Brain microvascular endothelial cell (primary cell): ENCODE results near the gene CCDC87.
"Not testable (repeated sequence)": the region's sequence is repeated elsewhere in the genome, so short reads cannot be mapped to it uniquely, and the experiment has no call there.

Experiments
- DNase-seq: peaks from one replicate; pipeline ENCODE4 v3.0.0-alpha.2; 2020
- H3K27ac ChIP-seq: fragments of 250-450 bp; sonication (Bioruptor Pico); 2 replicates; pipeline ENCODE4 v1.5.1; 2020; ENCODE audit warnings: mild to moderate bottlenecking, moderate library complexity
- H3K27me3 ChIP-seq: fragments of 250-450 bp; sonication (Bioruptor Pico); replicated peaks from 2 replicates; pipeline ENCODE4 v1.5.1; 2020; ENCODE audit warnings: mild to moderate bottlenecking
- H3K36me3 ChIP-seq: fragments of 250-450 bp; sonication (Bioruptor Pico); replicated peaks from 2 replicates; pipeline ENCODE4 v1.5.1; 2020; ENCODE audit warnings: mild to moderate bottlenecking
- H3K4me3 ChIP-seq: 2 replicates; pipeline ENCODE4 v1.5.1; 2011; ENCODE audit warnings: low read depth, mild to moderate bottlenecking, control low read depth, low read length, moderate library complexity
- in situ Hi-C: cut with HindIII; loops from 2 replicates; pipeline ENCODE4 v1.10.0; 2017; ENCODE audit warnings: low sequenced_read_pairs, low pct_ligation_motif_present
- TF ChIP-seq, protein P1 (sequence below): IDR thresholded peaks from 2 replicates; pipeline ENCODE4 v1.5.1; 2011; ENCODE audit warnings: low read depth, mild to moderate bottlenecking, moderate library complexity, low read length, control low read depth, inconsistent platforms; ENCODE audit errors: missing control alignments

Gene CCDC87, protein sequence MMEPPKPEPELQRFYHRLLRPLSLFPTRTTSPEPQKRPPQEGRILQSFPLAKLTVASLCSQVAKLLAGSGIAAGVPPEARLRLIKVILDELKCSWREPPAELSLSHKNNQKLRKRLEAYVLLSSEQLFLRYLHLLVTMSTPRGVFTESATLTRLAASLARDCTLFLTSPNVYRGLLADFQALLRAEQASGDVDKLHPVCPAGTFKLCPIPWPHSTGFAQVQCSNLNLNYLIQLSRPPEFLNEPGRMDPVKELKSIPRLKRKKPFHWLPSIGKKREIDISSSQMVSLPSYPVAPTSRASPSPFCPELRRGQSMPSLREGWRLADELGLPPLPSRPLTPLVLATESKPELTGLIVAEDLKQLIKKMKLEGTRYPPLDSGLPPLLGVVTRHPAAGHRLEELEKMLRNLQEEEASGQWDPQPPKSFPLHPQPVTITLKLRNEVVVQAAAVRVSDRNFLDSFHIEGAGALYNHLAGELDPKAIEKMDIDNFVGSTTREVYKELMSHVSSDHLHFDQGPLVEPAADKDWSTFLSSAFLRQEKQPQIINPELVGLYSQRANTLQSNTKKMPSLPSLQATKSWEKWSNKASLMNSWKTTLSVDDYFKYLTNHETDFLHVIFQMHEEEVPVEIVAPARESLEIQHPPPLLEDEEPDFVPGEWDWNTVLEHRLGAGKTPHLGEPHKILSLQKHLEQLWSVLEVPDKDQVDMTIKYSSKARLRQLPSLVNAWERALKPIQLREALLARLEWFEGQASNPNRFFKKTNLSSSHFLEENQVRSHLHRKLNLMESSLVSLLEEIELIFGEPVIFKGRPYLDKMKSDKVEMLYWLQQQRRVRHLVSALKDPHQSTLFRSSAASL

DNA sequence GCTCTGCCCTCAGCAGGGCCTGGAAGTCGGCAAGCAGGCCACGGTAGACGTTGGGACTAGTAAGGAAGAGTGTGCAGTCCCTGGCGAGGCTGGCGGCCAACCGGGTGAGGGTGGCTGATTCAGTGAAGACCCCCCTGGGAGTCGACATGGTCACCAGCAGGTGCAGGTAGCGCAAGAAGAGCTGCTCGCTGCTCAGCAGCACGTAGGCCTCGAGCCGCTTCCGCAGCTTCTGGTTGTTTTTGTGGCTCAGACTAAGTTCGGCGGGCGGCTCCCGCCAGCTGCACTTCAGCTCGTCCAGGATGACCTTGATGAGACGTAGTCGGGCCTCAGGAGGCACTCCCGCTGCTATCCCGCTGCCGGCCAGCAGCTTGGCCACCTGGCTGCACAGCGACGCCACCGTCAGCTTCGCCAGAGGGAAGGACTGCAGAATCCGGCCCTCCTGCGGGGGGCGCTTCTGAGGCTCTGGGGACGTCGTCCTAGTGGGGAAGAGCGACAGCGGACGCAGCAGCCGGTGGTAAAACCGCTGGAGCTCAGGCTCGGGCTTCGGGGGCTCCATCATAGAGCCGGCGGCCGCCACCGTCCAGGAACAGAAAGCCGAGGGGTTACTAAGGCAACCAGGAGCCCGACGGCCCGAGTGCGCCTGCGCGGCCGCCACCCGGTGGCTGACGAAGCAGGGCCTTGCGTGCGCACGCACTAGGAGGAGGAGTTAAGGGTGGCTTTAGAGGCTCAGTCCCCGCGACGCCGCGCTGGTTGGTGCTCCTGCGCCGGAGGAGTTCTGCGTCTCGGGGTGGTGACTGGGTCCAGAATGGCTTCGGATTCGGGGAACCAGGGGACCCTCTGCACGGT is at the start of gene CCDC87, which contains the start of gene CCS:
Gene CCDC87, minus strand, starts transcription at position 607 of the 846 bp plus-strand sequence. Its CDS starts 48 bp downstream, at position 559.
Gene CCS, plus strand, starts transcription at position 729 of the 846 bp plus-strand sequence. Its CDS starts 77 bp downstream, at position 806.
- peak within 1 kb of the TSS; percentile 70 for H3K4me3 ChIP-seq
- H3K27me3 ChIP-seq = no peaks in the 10 kb centered on the region
- in situ Hi-C loops = no loop called here
- TF ChIP-seq, protein P1, sequence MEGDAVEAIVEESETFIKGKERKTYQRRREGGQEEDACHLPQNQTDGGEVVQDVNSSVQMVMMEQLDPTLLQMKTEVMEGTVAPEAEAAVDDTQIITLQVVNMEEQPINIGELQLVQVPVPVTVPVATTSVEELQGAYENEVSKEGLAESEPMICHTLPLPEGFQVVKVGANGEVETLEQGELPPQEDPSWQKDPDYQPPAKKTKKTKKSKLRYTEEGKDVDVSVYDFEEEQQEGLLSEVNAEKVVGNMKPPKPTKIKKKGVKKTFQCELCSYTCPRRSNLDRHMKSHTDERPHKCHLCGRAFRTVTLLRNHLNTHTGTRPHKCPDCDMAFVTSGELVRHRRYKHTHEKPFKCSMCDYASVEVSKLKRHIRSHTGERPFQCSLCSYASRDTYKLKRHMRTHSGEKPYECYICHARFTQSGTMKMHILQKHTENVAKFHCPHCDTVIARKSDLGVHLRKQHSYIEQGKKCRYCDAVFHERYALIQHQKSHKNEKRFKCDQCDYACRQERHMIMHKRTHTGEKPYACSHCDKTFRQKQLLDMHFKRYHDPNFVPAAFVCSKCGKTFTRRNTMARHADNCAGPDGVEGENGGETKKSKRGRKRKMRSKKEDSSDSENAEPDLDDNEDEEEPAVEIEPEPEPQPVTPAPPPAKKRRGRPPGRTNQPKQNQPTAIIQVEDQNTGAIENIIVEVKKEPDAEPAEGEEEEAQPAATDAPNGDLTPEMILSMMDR = peak; percentile 84
- no peaks in the 10 kb centered on the region for H3K36me3 ChIP-seq
- peak within 1 kb of the TSS; percentile 30 for H3K27ac ChIP-seq
- peak; percentile 94 for DNase-seq

DNA sequence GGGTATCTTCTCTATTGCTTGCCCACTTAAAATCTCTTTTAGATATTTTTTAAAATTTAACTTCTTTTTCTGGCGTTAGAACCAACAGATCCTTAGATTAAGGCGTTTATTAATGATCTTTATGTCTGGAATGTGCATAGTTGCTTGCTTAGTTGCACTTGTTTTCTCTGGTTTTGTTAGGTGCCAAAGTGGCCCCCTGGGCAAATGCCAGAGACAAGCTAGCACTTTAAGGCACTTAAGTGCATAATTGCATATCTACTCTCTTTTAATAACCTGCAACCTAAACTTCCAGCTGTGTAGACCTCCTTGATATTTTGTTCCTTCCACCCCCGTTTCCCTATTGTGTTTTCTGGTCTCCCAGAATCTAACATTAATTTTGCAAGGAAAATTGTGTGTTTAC is 49.0 kb upstream of the CCDC87 start:
- peaks cover 60% of the 10 kb centered on the region for H3K36me3 ChIP-seq
- H3K27me3 ChIP-seq = no peaks in the 10 kb centered on the region
- TF ChIP-seq, protein P1 = no peak
- no peak overlapping the region for H3K27ac ChIP-seq
- peak overlapping the region; percentile 98 for H3K4me3 ChIP-seq
- in situ Hi-C loops = no loop called here
- no peak for DNase-seq

DNA sequence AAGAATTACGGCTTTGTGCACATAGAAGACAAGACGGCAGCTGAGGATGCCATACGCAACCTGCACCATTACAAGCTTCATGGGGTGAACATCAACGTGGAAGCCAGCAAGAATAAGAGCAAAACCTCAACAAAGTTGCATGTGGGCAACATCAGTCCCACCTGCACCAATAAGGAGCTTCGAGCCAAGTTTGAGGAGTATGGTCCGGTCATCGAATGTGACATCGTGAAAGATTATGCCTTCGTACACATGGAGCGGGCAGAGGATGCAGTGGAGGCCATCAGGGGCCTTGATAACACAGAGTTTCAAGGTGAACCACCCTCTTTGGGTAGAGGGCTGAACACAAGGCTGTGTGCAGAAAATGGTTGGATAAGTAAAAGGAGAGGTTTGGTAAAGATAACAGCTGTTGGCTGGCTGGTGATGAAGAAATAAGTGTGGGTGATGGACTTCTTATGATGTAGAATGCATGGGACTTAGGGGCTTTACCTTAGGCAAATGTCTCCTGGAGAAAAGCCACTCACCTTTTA is 47.0 kb upstream of the CCDC87 start:
- in situ Hi-C loops, DNase-seq, H3K27me3 ChIP-seq, H3K27ac ChIP-seq: not testable (repeated sequence)
- Histone ChIP-seq H3K36me3 (peaks cover 40% of the 10 kb centered on the region), H3K4me3 (peak overlapping the region; percentile 98)

DNA sequence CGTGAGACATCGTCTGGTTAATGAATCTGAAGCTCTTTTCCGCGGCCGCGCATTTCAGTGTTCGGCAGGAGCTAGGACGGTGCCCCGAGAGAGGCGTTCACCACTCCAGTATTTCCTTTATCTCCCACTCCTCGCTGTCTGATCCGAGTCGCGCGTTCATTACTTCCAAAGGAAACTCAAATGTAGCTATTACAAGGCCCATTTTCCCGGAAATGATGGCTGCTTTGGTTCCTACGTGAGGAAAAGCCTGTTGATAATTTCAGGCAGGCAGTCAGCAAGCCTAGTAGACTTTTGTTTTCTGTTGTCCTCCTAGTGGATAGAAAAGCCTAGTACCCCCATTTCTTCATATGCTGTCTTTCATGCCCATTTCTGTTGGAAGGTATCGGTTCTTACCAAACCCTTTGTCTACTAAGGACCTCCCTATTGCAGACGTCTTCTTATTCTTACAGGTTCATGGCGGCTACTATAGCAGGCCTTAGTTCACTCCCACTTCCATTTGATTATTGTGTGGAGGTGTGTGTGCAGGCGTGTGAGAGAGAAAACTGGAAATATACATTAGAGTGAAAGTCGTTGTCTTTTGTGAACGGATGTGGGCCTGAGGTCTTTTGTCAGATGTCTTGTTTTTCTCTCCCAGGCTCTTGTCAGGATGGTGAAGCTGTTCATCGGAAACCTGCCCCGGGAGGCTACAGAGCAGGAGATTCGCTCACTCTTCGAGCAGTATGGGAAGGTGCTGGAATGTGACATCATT is 46.4 kb upstream of the CCDC87 start:
- Histone ChIP-seq H3K36me3 (peaks cover 37% of the 10 kb centered on the region), H3K27me3 (no peaks in the 10 kb centered on the region), H3K27ac (peak overlapping the region; percentile 77), H3K4me3 (peak overlapping the region; percentile 98)
- TF ChIP-seq, protein P1 = no peak
- in situ Hi-C loops = no loop called here
- peak; percentile 22 for DNase-seq

DNA sequence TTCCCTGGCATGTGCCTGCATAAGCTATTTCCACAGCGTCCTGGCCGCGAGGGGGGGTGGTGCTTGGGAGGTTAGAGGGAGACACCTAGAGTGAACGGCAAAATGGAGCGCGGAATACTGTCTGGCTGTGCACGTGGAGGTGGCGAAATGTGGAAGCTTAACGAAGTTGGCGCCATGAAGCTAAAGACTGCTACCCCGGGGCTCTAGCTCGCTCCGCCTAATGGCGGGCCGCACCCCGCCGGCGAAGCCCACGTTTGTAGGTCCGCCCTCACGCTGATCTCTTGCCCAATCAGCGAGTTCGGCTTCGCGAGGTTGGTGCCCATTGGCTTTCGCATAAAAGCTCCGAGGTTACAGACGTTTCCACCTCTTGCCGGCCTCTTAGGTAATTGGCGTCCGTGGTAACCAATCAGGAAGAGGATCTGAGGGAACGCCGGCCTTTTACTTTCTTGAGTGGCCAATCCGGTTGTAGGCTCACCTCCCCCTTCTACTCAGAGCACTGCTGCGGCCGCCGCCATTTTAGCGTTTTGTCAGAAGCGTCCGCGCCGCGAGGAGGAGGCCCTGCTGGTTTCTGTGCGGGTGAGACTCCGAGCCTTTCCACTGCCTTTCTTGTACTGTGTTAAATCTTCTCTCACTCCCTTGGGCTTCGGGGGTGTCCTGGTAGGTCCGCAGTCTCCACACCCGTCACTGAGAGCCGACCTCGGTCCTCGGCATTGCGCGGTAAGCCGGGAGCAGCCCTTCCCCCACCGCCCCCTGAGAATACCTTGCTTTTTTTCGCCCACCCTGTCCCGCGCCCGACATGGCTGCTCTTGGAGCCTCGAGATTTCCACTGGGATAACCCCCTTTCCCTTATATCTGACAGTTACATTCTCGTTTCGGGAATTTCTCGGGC is 45.6 kb upstream of the CCDC87 start, which contains the start of gene RBM4:
Gene RBM4, plus strand, starts transcription at position 527 of the 889 bp plus-strand sequence. CDS start 1,009 bp downstream, outside the sequence.
- peaks cover 30% of the 10 kb centered on the region for H3K36me3 ChIP-seq
- TF ChIP-seq, protein P1 = peak; percentile 39

More for the DNA sequence above, 45.6 kb upstream of the CCDC87 start, which contains the start of gene RBM4:
- peak within 1 kb of the TSS; percentile 77 for H3K27ac ChIP-seq
- H3K4me3 ChIP-seq = peak within 1 kb of the TSS; percentile 98
- in situ Hi-C loops = no loop called here
- H3K27me3 ChIP-seq = no peaks in the 10 kb centered on the region
- peak; percentile 100 for DNase-seq
